Endothelial cell of umbilical vein (primary cell): ENCODE measurements around the gene MPP3. TPM values are rescaled to one million over a fixed set of nuclear protein-coding genes. Genes with fewer than 3 reads are reported as not detected.

Source experiments
- BruUV-seq: library from RNA; stranded (reverse); fragments of 400-500 nt; replicated peaks from 2 replicates; lab custom pipeline; 2021; lab: Mats Ljungman, UMichigan
- CTCF ChIA-PET: fragments of 300-600, 350-600 bp; sonication (Branson Sonifier 250); formaldehyde crosslinking; loops from one replicate; lab custom pipeline; 2021; ENCODE audit warnings: antibody characterized with exemption, inconsistent platforms; lab: Charles Lee
- POLR2A ChIA-PET: fragments of 300-600, 350-600 bp; sonication (Branson Sonifier 250); formaldehyde crosslinking; loops from one replicate; lab custom pipeline; 2021; ENCODE audit warnings: antibody characterized with exemption, inconsistent platforms; lab: Charles Lee
- DNase-seq: peaks from one replicate; pipeline ENCODE4 v3.0.0-alpha.2; 2011; ENCODE audit warnings: low read depth, low spot score
- FAIRE-seq: peaks from 2 replicates; lab custom pipeline; 2011; peaks lifted over from hg19 to GRCh38; lab: Jason Lieb, UNC
- H2AFZ ChIP-seq: 2 replicates; pipeline ENCODE4 v1.6.0; 2012; ENCODE audit warnings: low read depth, low read length, control low read depth, inconsistent platforms
- H3K27ac ChIP-seq: 2 replicates; pipeline ENCODE4 v1.5.1; 2011; ENCODE audit warnings: low read depth, mild to moderate bottlenecking, control low read depth, low read length, moderate library complexity; ENCODE audit not compliant: insufficient read depth
- H3K27me3 ChIP-seq, 2 experiments: 2 replicates each; pipeline versions ENCODE4 v1.6.0 to v1.6.1; 2011; ENCODE audit warnings: low read length in 2 of 2, mixed read lengths in 1 of 2; ENCODE audit not compliant: control insufficient read depth in 2 of 2, insufficient read depth in 2 of 2
- H3K36me3 ChIP-seq, 2 experiments: 2 replicates in 1 of 2; 3 replicates in 1 of 2; pipeline ENCODE4 v1.5.1; 2011; ENCODE audit warnings: low read length in 2 of 2, mild to moderate bottlenecking in 1 of 2, moderate library complexity in 1 of 2; ENCODE audit not compliant: control insufficient read depth in 2 of 2, insufficient read depth in 2 of 2; ENCODE audit errors: extremely low read depth in 1 of 2
- H3K4me1 ChIP-seq: 3 replicates; pipeline ENCODE4 v1.5.1; 2011; ENCODE audit warnings: mild to moderate bottlenecking, low read length; ENCODE audit not compliant: control insufficient read depth, insufficient read depth; ENCODE audit errors: extremely low read depth
- H3K4me2 ChIP-seq: 2 replicates; pipeline ENCODE4 v1.6.1; 2011; ENCODE audit warnings: low read length, control low read depth, mixed read lengths; ENCODE audit not compliant: insufficient read depth
- H3K4me3 ChIP-seq, 3 experiments: fragments of 200-600 bp in 1 of 3; sonication (generic), shearing (Covaris generic) in 1 of 3; replicated peaks in 1 of 3; 2 replicates each; pipeline ENCODE4 v1.5.1; 2011 to 2016; ENCODE audit warnings: control low read depth in 3 of 3, low read length in 3 of 3, mild to moderate bottlenecking in 2 of 3, inconsistent platforms in 1 of 3, low read depth in 1 of 3, moderate library complexity in 1 of 3; ENCODE audit not compliant: insufficient read depth in 1 of 3
- H3K79me2 ChIP-seq: 2 replicates; pipeline ENCODE4 v1.6.0; 2012; ENCODE audit warnings: low read length, inconsistent platforms; ENCODE audit not compliant: control insufficient read depth, insufficient read depth
- H3K9ac ChIP-seq: replicated peaks from 2 replicates; pipeline ENCODE3; 2011; ENCODE audit warnings: low read length, control low read depth; ENCODE audit not compliant: insufficient read depth; ENCODE audit errors: extremely low read depth
- H3K9me1 ChIP-seq: replicated peaks from 3 replicates; pipeline ENCODE4 v1.6.0; 2011; ENCODE audit warnings: mild to moderate bottlenecking, low read length; ENCODE audit not compliant: control insufficient read depth, insufficient read depth; ENCODE audit errors: extremely low read depth
- H3K9me3 ChIP-seq: replicated peaks from 2 replicates; pipeline ENCODE4 v1.5.1; 2012; ENCODE audit warnings: low read length, inconsistent platforms; ENCODE audit not compliant: control insufficient read depth, insufficient read depth
- H4K20me1 ChIP-seq: replicated peaks from 2 replicates; pipeline ENCODE3; 2011; ENCODE audit warnings: mild to moderate bottlenecking, low read length; ENCODE audit not compliant: control insufficient read depth, insufficient read depth; ENCODE audit errors: extremely low read depth
- CTCF ChIP-seq, 2 donors: IDR thresholded peaks; 1 replicate in 1 of 2; 2 replicates in 1 of 2; pipeline ENCODE4 v1.5.1; 2011; ENCODE audit warnings: low read length in 2 of 2, mild to moderate bottlenecking in 2 of 2, moderate library complexity in 2 of 2, control low read depth in 1 of 2, inconsistent platforms in 1 of 2, low read depth in 1 of 2; ENCODE audit not compliant: insufficient read depth in 1 of 2; ENCODE audit errors: extremely low read depth in 1 of 2
- EZH2 ChIP-seq: IDR thresholded peaks from 2 replicates; pipeline ENCODE4 v1.6.1; 2012; ENCODE audit warnings: borderline replicate concordance, low read depth, mild to moderate bottlenecking, moderate library complexity, low read length, inconsistent platforms; ENCODE audit not compliant: severe bottlenecking
- FOS ChIP-seq: IDR thresholded peaks from 2 replicates; pipeline ENCODE4 v1.6.1; 2011; ENCODE audit warnings: mild to moderate bottlenecking, low read length, moderate library complexity, borderline replicate concordance; ENCODE audit not compliant: insufficient read depth
- GATA2 ChIP-seq: IDR thresholded peaks from 2 replicates; pipeline ENCODE4 v1.7.0; 2011; ENCODE audit warnings: low read depth, mild to moderate bottlenecking, moderate library complexity, mixed read lengths, low read length; ENCODE audit not compliant: insufficient read length, insufficient read depth
- JUN ChIP-seq: IDR thresholded peaks from 2 replicates; pipeline ENCODE4 v1.6.1; 2011; ENCODE audit warnings: borderline replicate concordance, low read depth; ENCODE audit not compliant: insufficient read length, insufficient read depth
- MAX ChIP-seq: IDR thresholded peaks from 2 replicates; pipeline ENCODE4 v1.6.1; 2011; ENCODE audit not compliant: insufficient read depth, insufficient read length
- MYC ChIP-seq: IDR thresholded peaks from one replicate; pipeline ENCODE4 v1.6.1; 2011; ENCODE audit warnings: mild to moderate bottlenecking, low read depth, low read length
- POLR2A ChIP-seq: IDR thresholded peaks from 2 replicates; pipeline ENCODE4 v1.6.1; 2012; ENCODE audit warnings: low read depth, mild to moderate bottlenecking, control low read depth, low read length
- POLR2AphosphoS5 ChIP-seq: IDR thresholded peaks from 2 replicates; pipeline ENCODE4 v1.6.1; 2012; ENCODE audit warnings: low read depth, mild to moderate bottlenecking, control low read depth, low read length, moderate library complexity; ENCODE audit not compliant: insufficient read depth
- dilution Hi-C: fragments of 300-500 bp; cut with MboI; formaldehyde crosslinking; loops from one replicate; pipeline ENCODE4 v1.15.0; 2019; ENCODE audit warnings: low sequenced_read_pairs; ENCODE audit not compliant: extremely low pct_ligation_motif_present
- intact Hi-C: fragments of 100-400 bp; cut with micrococcal nuclease; formaldehyde crosslinking; loops from one replicate; pipeline ENCODE4 v1.10.0; 2022
- polyA plus RNA-seq, 4 experiments: library from polyadenylated mRNA; depleted of rRNA in 3 of 4; stranded (reverse) in 3 of 4; unstranded in 1 of 4; fragments of >200 nt; gene quantifications; 2 replicates each; pipeline versions ENCODE4 v1.2.1 to v1.2.3, GENCODE V29; 2011 to 2012; ENCODE audit warnings: missing spikeins in 1 of 4
- total RNA-seq: library from RNA; stranded (reverse); gene quantifications from 2 replicates; pipeline ENCODE4 v1.2.3, GENCODE V29; 2021

The MPP3 gene
- total and polyA plus RNA-seq, 2 donors (not counting 3 experiments of a cell fraction or from before 2014, with no cell fraction given): 6.1 to 11.3 TPM

GRCh38 chr17:43854498-43854897 lies 21.6 kb upstream of the MPP3 start:
- Histone ChIP-seq H3K4me3 (no peak overlapping the region), H3K4me1 (no peaks in the 10 kb centered on the region), H2AFZ (no peak overlapping the region), H3K9ac (no peak overlapping the region), H3K79me2 (no peaks in the 10 kb centered on the region), H3K4me2 (no peak overlapping the region), H4K20me1 (no peaks in the 10 kb centered on the region), H3K27ac (no peak overlapping the region), H3K9me3 (no peaks in the 10 kb centered on the region), H3K9me1 (no peaks in the 10 kb centered on the region), H3K27me3 (peaks cover 12 to 17% of the 10 kb centered on the region in 2 experiments), H3K36me3 (no peaks in the 10 kb centered on the region)
- no peak for DNase-seq
- FAIRE-seq: no peak
- no TSS peak for BruUV-seq
- CTCF ChIA-PET: interaction anchor here (0.5 to 3.9 kb wide), 3 partner anchors 8 to 140 kb away, joined by 3 to 39 read pairs (median 9); partner anchors contain the start of gene CD300LG
- POLR2A ChIA-PET: no interaction called here
- dilution Hi-C loops: no loop called here
- TF ChIP-seq CTCF (IDR thresholded peaks at IDR 0.05; ENCODE audit: extremely low read depth in 1 of 2, insufficient read depth in 1 of 2, low read depth in 1 of 2, low read length in 2 of 2) (no peak), MYC (no peak), GATA2 (no peak), MAX (no peak), EZH2 (no peak), POLR2AphosphoS5 (no peak), POLR2A (no peak), JUN (no peak), FOS (no peak)
- intact Hi-C loops: no loop called here
